GM12878 (cell line): ENCODE results near the gene DFFA. TPM values are rescaled to one million over a fixed set of nuclear protein-coding genes. Genes with fewer than 3 reads are reported as not detected.
"Not testable (repeated sequence)": the region's sequence is repeated elsewhere in the genome, so short reads cannot be mapped to it uniquely, and the experiment has no call there.

Source experiments
- ATAC-seq: fragments of 200-7000 bp; cut with Tn5 transposase; 3 replicates; pipeline ENCODE4 v1.9.1; 2020; ENCODE audit warnings: mild to moderate bottlenecking, moderate library complexity
- BruUV-seq: library from RNA; stranded (reverse); fragments of 400-500 nt; replicated peaks from 2 replicates; lab custom pipeline; 2021; lab: Mats Ljungman, UMichigan
- CTCF ChIA-PET: fragments of 300-600 bp; sonication (Branson Sonifier 250); formaldehyde crosslinking; extraction: SDS; loops from one replicate; lab custom pipeline; 2021; ENCODE audit warnings: inconsistent platforms; lab: Yijun Ruan, JAX
- POLR2A ChIA-PET: fragments of 350-600 bp; formaldehyde crosslinking; extraction: SDS; loops from one replicate; lab custom pipeline; 2021; ENCODE audit warnings: inconsistent platforms; lab: Charles Lee
- RAD21 ChIA-PET: fragments of 300-600 bp; sonication (Branson Sonifier 250); formaldehyde crosslinking; loops from one replicate; lab custom pipeline; 2023; ENCODE audit warnings: antibody characterized with exemption; ENCODE audit not compliant: unreplicated experiment; lab: Charles Lee
- SMC1A ChIA-PET: fragments of 300-600 bp; sonication (Branson Sonifier 250); formaldehyde crosslinking; loops from one replicate; lab custom pipeline; 2023; ENCODE audit not compliant: unreplicated experiment, uncharacterized antibody; lab: Charles Lee
- DNase-seq: peaks from one replicate; pipeline ENCODE4 v3.0.0-alpha.2; 2011; ENCODE audit warnings: low read depth, low spot score
- FAIRE-seq: peaks from 3 replicates; lab custom pipeline; 2011; peaks lifted over from hg19 to GRCh38; lab: Jason Lieb, UNC
- H2AFZ ChIP-seq: 2 replicates; pipeline ENCODE4 v1.6.0; 2011; ENCODE audit warnings: low read depth, low read length, control low read depth; ENCODE audit not compliant: control insufficient read depth
- H3K27ac ChIP-seq: 2 replicates; pipeline ENCODE4 v1.5.1; 2011; ENCODE audit warnings: control low read depth; ENCODE audit not compliant: control insufficient read depth, insufficient read depth
- H3K27me3 ChIP-seq, 2 experiments: replicated peaks in 1 of 2; 2 replicates each; pipeline versions ENCODE4 v1.6.0 to v1.6.1; 2011; ENCODE audit warnings: low read length in 1 of 2; ENCODE audit not compliant: control insufficient read depth in 2 of 2, insufficient read depth in 2 of 2
- H3K36me3 ChIP-seq, 2 experiments: 2 replicates each; pipeline ENCODE4 v1.5.1; 2011; ENCODE audit warnings: low read length in 1 of 2; ENCODE audit not compliant: control insufficient read depth in 2 of 2, insufficient read depth in 2 of 2
- H3K4me1 ChIP-seq: 2 replicates; pipeline ENCODE4 v1.6.1; 2011; ENCODE audit warnings: mild to moderate bottlenecking, low read length, moderate library complexity, mixed read lengths; ENCODE audit not compliant: control insufficient read depth, insufficient read depth
- H3K4me2 ChIP-seq: 2 replicates; pipeline ENCODE4 v1.6.0; 2011; ENCODE audit warnings: control low read depth; ENCODE audit not compliant: control insufficient read depth, insufficient read depth
- H3K4me3 ChIP-seq: fragments of 200-600 bp; sonication (generic); 2 replicates; pipeline ENCODE4 v1.5.1; 2016
- H3K79me2 ChIP-seq: 2 replicates; pipeline ENCODE4 v1.6.0; 2011; ENCODE audit warnings: low read length; ENCODE audit not compliant: control insufficient read depth, insufficient read depth
- H3K9ac ChIP-seq: 2 replicates; pipeline ENCODE4 v1.8.0; 2011; ENCODE audit warnings: low read length, control low read depth, mixed read lengths; ENCODE audit not compliant: control insufficient read depth, insufficient read depth
- H3K9me3 ChIP-seq: replicated peaks from 3 replicates; pipeline ENCODE4 v1.5.1; 2011; ENCODE audit warnings: mild to moderate bottlenecking, low read length; ENCODE audit not compliant: control insufficient read depth, insufficient read depth
- H4K20me1 ChIP-seq: 2 replicates; pipeline ENCODE4 v1.6.0; 2011; ENCODE audit not compliant: control insufficient read depth, insufficient read depth
- CBX5 ChIP-seq: sonication (generic); IDR thresholded peaks from 2 replicates; pipeline ENCODE4 v1.6.1; 2016; ENCODE audit warnings: low read depth, moderate library complexity, mild to moderate bottlenecking, inconsistent platforms
- CREM ChIP-seq: IDR thresholded peaks from 2 replicates; pipeline ENCODE4 v1.6.1; 2014; ENCODE audit warnings: antibody characterized with exemption, low read depth
- POU2F2 ChIP-seq: IDR thresholded peaks from 3 replicates; pipeline ENCODE4 v1.6.1; 2011; ENCODE audit warnings: low read depth, mild to moderate bottlenecking, low read length, borderline replicate concordance
- TCF7 ChIP-seq: IDR thresholded peaks from 2 replicates; pipeline ENCODE4 v1.6.1; 2014; ENCODE audit warnings: antibody characterized with exemption, borderline replicate concordance
- WGBS: methylation state at CpG from one replicate; pipeline ENCODE4 v1.1.6; 2016; ENCODE audit warnings: low lambda C conversion rate; ENCODE audit not compliant: insufficient replicate concordance, insufficient coverage; ENCODE audit errors: missing lambda C conversion rate; 5-methylcytosine and 5-hydroxymethylcytosine counted together
- in situ Hi-C: fragments of 300-500 bp; cut with MboI; formaldehyde crosslinking; loops from 9 replicates; pipeline ENCODE4 v1.14.3; 2018; ENCODE audit warnings: mixed read lengths
- intact Hi-C: fragments of 100-400 bp; cut with micrococcal nuclease; formaldehyde crosslinking; loops from one replicate; pipeline ENCODE4 v1.14.2; 2022; ENCODE audit not compliant: unreplicated experiment
- polyA plus RNA-seq, 11 experiments: library from polyadenylated mRNA; depleted of rRNA in 4 of 11; unstranded in 6 of 11; stranded (reverse) in 5 of 11; fragments of >200 nt; fragmentation: Nextera tagmentation in 4 of 11; fragmentation: Illumina TruSeq in 1 of 11; extraction: Ambion mirVana in 4 of 11; extraction: Trizol in 1 of 11; gene quantifications; 1 replicate in 1 of 11; 2 replicates in 10 of 11; pipeline versions ENCODE4 v1.2.1 to v1.2.3, GENCODE V29; 2011 to 2016; ENCODE audit warnings: inconsistent platforms in 2 of 11, missing spikeins in 2 of 11, low read depth in 1 of 11
- total RNA-seq, 4 experiments: library from RNA; depleted of rRNA in 3 of 4; stranded (reverse); fragments of >200 nt in 3 of 4; fragmentation: Illumina TruSeq in 1 of 4; extraction: Trizol in 1 of 4; gene quantifications; 2 replicates each; pipeline versions ENCODE4 v1.2.1 to v1.2.3, GENCODE V29; 2013 to 2021

Gene DFFA
- total and polyA plus RNA-seq, 10 of the 15 experiments (the other 5 are each of a cell fraction or from before 2014, with no cell fraction given) = 37.4 to 83.8 (median 52.4) TPM

DNA sequence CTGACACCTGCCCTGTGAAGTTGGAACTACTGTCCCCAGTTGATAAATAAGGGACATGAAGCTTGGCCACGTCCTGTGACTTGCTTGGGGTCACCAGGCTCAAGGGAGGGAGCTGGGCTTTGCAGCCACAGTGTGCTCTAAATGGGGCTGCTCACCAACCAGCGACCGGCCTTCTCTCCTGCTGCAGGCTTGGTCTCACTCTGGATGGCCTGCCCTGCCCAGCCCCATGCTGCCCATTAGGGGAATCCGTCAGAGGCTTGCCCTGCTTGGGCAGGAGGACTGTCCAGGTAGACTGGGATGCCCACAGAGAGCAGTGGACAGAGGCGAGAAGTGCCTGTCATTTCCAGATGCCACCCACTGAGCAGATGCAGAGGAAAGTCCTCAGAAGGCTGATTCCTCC, 43.3 kb downstream of the DFFA start:
- ChIA-PET POLR2A (interaction anchor here (0.5 kb wide), 1 partner anchor 490 kb away, joined by 7 read pairs; no protein-coding TSS in a partner anchor), RAD21 (interaction anchor here (0.6 to 7.6 kb wide), 6 partner anchors 32 to 219 kb away, joined by 3 to 191 read pairs (median 8); partner anchors contain the start of gene KIF1B), SMC1A (interaction anchor here (0.9 to 9.0 kb wide), 8 partner anchors 49 to 555 kb away, joined by 3 to 122 read pairs (median 4); partner anchors contain the start of gene KIF1B), CTCF (interaction anchor here (0.6 to 10.5 kb wide), 19 partner anchors 27 to 707 kb away, joined by 3 to 292 read pairs (median 4); partner anchors contain the start of genes DFFA, KIF1B, PEX14 and PGD)
- Histone ChIP-seq H3K4me1 (peaks cover 24% of the 10 kb centered on the region), H3K27me3 (no peaks in the 10 kb centered on the region), H3K79me2 (peaks cover 7% of the 10 kb centered on the region), H3K4me3 (no peak overlapping the region), H3K36me3 (no peaks in the 10 kb centered on the region), H3K9me3 (no peaks in the 10 kb centered on the region), H3K4me2 (no peak overlapping the region), H2AFZ (no peak overlapping the region), H4K20me1 (no peaks in the 10 kb centered on the region), H3K9ac (no peak overlapping the region), H3K27ac (no peak overlapping the region)
- TF ChIP-seq TCF7 = no peak
- no peak for TF ChIP-seq CBX5
- no peak for TF ChIP-seq POU2F2
- no peak for TF ChIP-seq CREM
- DNase-seq (no peak), FAIRE-seq (no peak), ATAC-seq (no peak)
- WGBS = 68% methylated on average over 5 of the region's 5 CpGs
- intact Hi-C loops = loop anchor here (1.0 to 5.0 kb wide), 5 partner anchors 52 to 554 kb away; partner anchors contain the start of genes KIF1B and UBE4B
- no TSS peak for BruUV-seq
- in situ Hi-C loops = no loop called here

- intact Hi-C loops = loop anchor here (5.0 kb wide), 1 partner anchor 214 kb away; the partner anchor contains the start of gene KIF1B
- H3K4me3 ChIP-seq, H2AFZ ChIP-seq, BruUV-seq, H3K4me2 ChIP-seq, FAIRE-seq, SMC1A ChIA-PET, H3K9ac ChIP-seq, ATAC-seq, H3K79me2 ChIP-seq, H3K4me1 ChIP-seq, H3K36me3 ChIP-seq, H3K27me3 ChIP-seq, H3K9me3 ChIP-seq, POLR2A ChIA-PET, RAD21 ChIA-PET, H4K20me1 ChIP-seq, in situ Hi-C loops, DNase-seq, H3K27ac ChIP-seq: not testable (repeated sequence)
- WGBS = no CpG with 5 or more reads among the region's 21 CpGs
- CTCF ChIA-PET = interaction anchor here (0.6 to 1.1 kb wide), 2 partner anchors 69 to 482 kb away, joined by 3 read pairs; no protein-coding TSS in a partner anchor
Observed at GRCh38 chr1:10426535-10426848, 45.8 kb downstream of the DFFA start.
